Urinary bladder (tissue), 4 donors: Measurements from ENCODE around the gene NMUR1. TPM values are rescaled to one million over a fixed set of nuclear protein-coding genes. Genes with fewer than 3 reads are reported as not detected.

Experiments
- DNase-seq: peaks from one replicate; pipeline ENCODE4 v3.0.0-alpha.2; 2015; ENCODE audit errors: extremely low spot score
- H3K27ac ChIP-seq: one replicate; pipeline ENCODE4 v1.5.1; 2013; ENCODE audit warnings: low read depth, mild to moderate bottlenecking, moderate library complexity
- H3K36me3 ChIP-seq: one replicate; pipeline ENCODE4 v1.6.1; 2013; ENCODE audit warnings: mild to moderate bottlenecking, moderate library complexity; ENCODE audit not compliant: insufficient read depth
- H3K4me1 ChIP-seq: one replicate; pipeline ENCODE4 v1.6.1; 2013; ENCODE audit warnings: mild to moderate bottlenecking, moderate library complexity; ENCODE audit not compliant: insufficient read depth
- H3K4me3 ChIP-seq: one replicate; pipeline ENCODE4 v1.5.1; 2013; ENCODE audit warnings: low read depth, low read length
- whole genome bisulfite sequencing: extraction: QIAGEN DNeasy Blood & Tissue Kit; methylation state at CpG from one replicate; pipeline ENCODE4 v1.1.7; 2013; 5-methylcytosine and 5-hydroxymethylcytosine counted together
- polyA plus RNA-seq: library from polyadenylated mRNA; stranded (reverse); fragments of 200-250 nt; gene quantifications from one replicate; pipeline ENCODE4 v1.2.3, GENCODE V29; 2013
- small RNA-seq: library from RNA; depleted of rRNA; stranded (forward); fragments of <200 nt; gene quantifications from one replicate; pipeline ENCODE3, GENCODE V24; 2014
- total RNA-seq: library from RNA; depleted of rRNA; stranded (reverse); fragments of >200 nt; gene quantifications from one replicate; pipeline ENCODE4 v1.2.3, GENCODE V29; 2014
- donor health status: healthy with polysubstance abuse.
- donor health status: healthy.

NMUR1 gene
- total and polyA plus RNA-seq, 2 donors, result 0.26 to 0.54 TPM

- 82% methylated on average over 9 of the region's 9 CpGs for WGBS
- Histone ChIP-seq H3K4me3 (no peak overlapping the region), H3K36me3 (no peaks in the 10 kb centered on the region), H3K27ac (no peak overlapping the region), H3K4me1 (no peaks in the 10 kb centered on the region)
- DNase-seq, result no peak
Measured at GRCh38 chr2:231479455-231479854, 50.8 kb downstream of the NMUR1 start.

- no peaks in the 10 kb centered on the region for H3K4me1 ChIP-seq
- H3K4me3 ChIP-seq, result no peak overlapping the region
- no peaks in the 10 kb centered on the region for H3K36me3 ChIP-seq
- no peak for DNase-seq
- 80% methylated on average over 3 of the region's 3 CpGs for WGBS
- H3K27ac ChIP-seq, result no peak overlapping the region
Measured at GRCh38 chr2:231476920-231477319, 53.3 kb downstream of the NMUR1 start.

- H3K27ac ChIP-seq, result no peak overlapping the region
- H3K4me3 ChIP-seq, result no peak overlapping the region
- 59% methylated on average over 3 of the region's 3 CpGs for WGBS
- H3K4me1 ChIP-seq, result no peaks in the 10 kb centered on the region
- H3K36me3 ChIP-seq, result no peaks in the 10 kb centered on the region
- DNase-seq, result no peak
Measured at GRCh38 chr2:231475965-231476364, 54.3 kb downstream of the NMUR1 start.

Small RNA genes lying within 50 kb of the gene (small RNA-seq; reads per million reads assigned to genes)
- gene RNU2-22P, result 0.15 reads per million

Other genes starting within 250 kb of the NMUR1 start
- gene B3GNT7, start 134.7 kb downstream of the NMUR1 start, total RNA-seq, result 1.3 TPM
- gene B3GNT7, start 134.7 kb downstream of the NMUR1 start, polyA plus RNA-seq, result 1.7 TPM
- 128 TPM for gene NCL, start 66.0 kb downstream of the NMUR1 start, total RNA-seq
- 248 TPM for gene NCL, start 66.0 kb downstream of the NMUR1 start, polyA plus RNA-seq
- gene TEX44, start 62.4 kb upstream of the NMUR1 start, total RNA-seq, result not detected
- not detected for gene TEX44, start 62.4 kb upstream of the NMUR1 start, polyA plus RNA-seq
- gene PTMA, start 178.1 kb upstream of the NMUR1 start, total RNA-seq, result 778 TPM
- gene PTMA, start 178.1 kb upstream of the NMUR1 start, polyA plus RNA-seq, result 1,510 TPM